Vagina (tissue), 2 donors: ENCODE measurements around the gene PRKCB.

Source experiments
- POLR2AphosphoS5 ChIP-seq, 2 donors: sonication (generic); formaldehyde crosslinking; IDR thresholded peaks; one replicate each; pipeline ENCODE4 v1.9.0; 2017; ENCODE audit warnings: antibody characterized with exemption in 2 of 2, mild to moderate bottlenecking in 2 of 2, low read depth in 1 of 2; ENCODE audit not compliant: insufficient read depth in 1 of 2
- TF ChIP-seq, protein P1 (sequence below), 3 experiments: fragments of 450-650 bp in 2 of 3; fragments of 200-600 bp in 1 of 3; sonication (generic) in 1 of 3; IDR thresholded peaks; one replicate each; pipeline ENCODE4 v1.5.1; 2017 to 2019; ENCODE audit warnings: antibody characterized with exemption in 3 of 3, mild to moderate bottlenecking in 2 of 3, moderate library complexity in 2 of 3

DNA sequence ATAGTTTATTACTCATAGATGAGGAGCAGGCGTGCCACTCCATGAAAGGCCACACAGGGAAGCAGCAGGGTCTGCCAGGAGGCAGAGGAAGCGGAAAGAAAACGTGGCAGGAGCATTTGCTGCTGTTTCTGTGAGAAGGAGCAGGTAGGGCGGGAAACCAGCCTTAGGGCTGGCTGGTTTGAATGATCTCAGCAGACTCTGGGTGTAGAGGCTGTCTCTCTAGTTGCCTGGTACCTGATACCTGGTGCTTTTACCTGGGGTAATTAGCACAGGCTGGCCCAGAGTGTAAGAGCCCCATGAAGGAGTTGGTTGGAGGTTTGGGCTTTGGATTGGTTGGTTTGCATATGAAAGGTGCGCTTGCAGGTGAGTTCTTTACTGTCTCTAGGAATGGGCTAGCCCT is 215.3 kb downstream of the PRKCB start:
- TF ChIP-seq, protein P1, sequence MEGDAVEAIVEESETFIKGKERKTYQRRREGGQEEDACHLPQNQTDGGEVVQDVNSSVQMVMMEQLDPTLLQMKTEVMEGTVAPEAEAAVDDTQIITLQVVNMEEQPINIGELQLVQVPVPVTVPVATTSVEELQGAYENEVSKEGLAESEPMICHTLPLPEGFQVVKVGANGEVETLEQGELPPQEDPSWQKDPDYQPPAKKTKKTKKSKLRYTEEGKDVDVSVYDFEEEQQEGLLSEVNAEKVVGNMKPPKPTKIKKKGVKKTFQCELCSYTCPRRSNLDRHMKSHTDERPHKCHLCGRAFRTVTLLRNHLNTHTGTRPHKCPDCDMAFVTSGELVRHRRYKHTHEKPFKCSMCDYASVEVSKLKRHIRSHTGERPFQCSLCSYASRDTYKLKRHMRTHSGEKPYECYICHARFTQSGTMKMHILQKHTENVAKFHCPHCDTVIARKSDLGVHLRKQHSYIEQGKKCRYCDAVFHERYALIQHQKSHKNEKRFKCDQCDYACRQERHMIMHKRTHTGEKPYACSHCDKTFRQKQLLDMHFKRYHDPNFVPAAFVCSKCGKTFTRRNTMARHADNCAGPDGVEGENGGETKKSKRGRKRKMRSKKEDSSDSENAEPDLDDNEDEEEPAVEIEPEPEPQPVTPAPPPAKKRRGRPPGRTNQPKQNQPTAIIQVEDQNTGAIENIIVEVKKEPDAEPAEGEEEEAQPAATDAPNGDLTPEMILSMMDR (IDR thresholded peaks at IDR 0.05), result no peak
- no peak for TF ChIP-seq POLR2AphosphoS5 (IDR thresholded peaks at IDR 0.05; ENCODE audit: insufficient read depth in 1 of 2, low read depth in 1 of 2)
